ENCODE data around the gene HDAC4.

The HDAC4 gene

DNA sequence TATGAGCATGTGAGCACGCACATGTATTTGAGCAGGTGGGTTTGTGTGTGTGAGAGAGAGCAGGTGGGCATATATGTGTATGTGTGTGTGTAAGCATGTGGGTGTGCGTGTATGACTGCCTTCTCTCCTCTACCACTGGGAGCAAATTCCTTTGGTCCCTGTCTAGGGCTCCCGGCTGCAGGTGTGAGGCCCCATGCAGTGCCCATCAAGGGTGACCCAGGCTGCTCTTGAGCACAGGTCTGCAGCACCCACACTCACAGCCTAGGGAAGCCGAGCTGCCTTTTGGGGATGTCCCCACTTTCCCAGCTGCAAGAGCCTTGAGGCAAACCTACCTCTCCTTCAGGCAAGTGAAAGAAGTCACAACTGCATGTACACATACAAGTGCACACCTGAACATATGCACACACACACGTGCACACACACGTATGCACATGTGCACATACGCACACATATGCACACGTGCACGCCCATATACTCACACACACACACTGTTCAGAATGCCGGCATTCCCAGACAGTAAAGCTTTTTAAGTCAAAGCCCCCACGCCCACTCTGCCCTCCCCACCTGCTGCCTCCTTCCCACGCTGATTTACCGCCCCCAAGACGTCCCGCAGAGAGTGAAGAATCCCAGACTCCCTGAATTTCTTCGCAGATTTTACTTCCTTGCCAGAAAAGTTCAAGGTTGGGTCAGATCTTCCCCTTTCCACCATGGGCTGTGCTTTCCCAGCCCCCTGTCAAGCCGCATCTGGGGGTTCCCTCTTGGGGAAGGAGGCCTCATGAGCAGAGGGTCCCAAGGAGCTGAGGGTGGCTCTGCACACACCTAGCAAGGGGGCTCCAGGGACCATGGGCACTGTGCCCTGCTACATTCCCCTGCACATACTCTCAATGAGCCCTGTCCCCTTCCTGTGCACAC lies 382.3 kb downstream of the HDAC4 start:
- in situ Hi-C loops (cut with MboI; ENCODE audit: low pct_unique_long_range_greater_than_20kb, low sequenced_read_pairs) = no loop called here
- DNase-seq = no peak

GRCh38 chr2:239017491-239018098 lies 383.2 kb downstream of the HDAC4 start:
- no peak for DNase-seq
- in situ Hi-C loops (cut with MboI; ENCODE audit: low pct_unique_long_range_greater_than_20kb, low sequenced_read_pairs) = no loop called here

GRCh38 chr2:239015901-239016675 lies 384.7 kb downstream of the HDAC4 start:
- in situ Hi-C loops (cut with MboI; ENCODE audit: low pct_unique_long_range_greater_than_20kb, low sequenced_read_pairs) = no loop called here
- DNase-seq = no peak

GRCh38 chr2:239015218-239015900 lies 385.5 kb downstream of the HDAC4 start:
- in situ Hi-C loops (cut with MboI; ENCODE audit: low pct_unique_long_range_greater_than_20kb, low sequenced_read_pairs) = no loop called here
- DNase-seq = no peak

GRCh38 chr2:239014458-239015217 lies 386.2 kb downstream of the HDAC4 start:
- in situ Hi-C loops (cut with MboI; ENCODE audit: low pct_unique_long_range_greater_than_20kb, low sequenced_read_pairs) = no loop called here

DNA sequence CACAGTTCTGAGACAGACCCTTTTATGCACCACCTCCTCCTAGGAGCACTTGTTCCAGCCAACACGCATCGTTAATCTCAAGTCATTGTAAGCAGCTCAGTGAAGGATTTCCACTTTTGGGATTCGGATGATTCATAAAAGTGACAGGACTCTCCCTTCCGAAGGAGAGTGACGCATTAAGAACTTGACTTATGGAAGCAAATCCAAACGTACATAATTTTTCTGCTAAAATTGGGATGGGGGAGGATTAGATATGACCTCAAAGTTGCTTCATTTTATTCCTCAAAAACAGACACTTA lies 387.2 kb downstream of the HDAC4 start:
- in situ Hi-C loops (cut with MboI; ENCODE audit: low pct_unique_long_range_greater_than_20kb, low sequenced_read_pairs) = no loop called here
- no peak for DNase-seq

More at GRCh38 chr2:239014458-239015217, 386.2 kb downstream of the HDAC4 start:
- DNase-seq = no peak

- DNase-seq = no peak
- in situ Hi-C loops (cut with MboI; ENCODE audit: low pct_unique_long_range_greater_than_20kb, low sequenced_read_pairs) = no loop called here
Observed at GRCh38 chr2:239012936-239013677, 387.7 kb downstream of the HDAC4 start.

DNA sequence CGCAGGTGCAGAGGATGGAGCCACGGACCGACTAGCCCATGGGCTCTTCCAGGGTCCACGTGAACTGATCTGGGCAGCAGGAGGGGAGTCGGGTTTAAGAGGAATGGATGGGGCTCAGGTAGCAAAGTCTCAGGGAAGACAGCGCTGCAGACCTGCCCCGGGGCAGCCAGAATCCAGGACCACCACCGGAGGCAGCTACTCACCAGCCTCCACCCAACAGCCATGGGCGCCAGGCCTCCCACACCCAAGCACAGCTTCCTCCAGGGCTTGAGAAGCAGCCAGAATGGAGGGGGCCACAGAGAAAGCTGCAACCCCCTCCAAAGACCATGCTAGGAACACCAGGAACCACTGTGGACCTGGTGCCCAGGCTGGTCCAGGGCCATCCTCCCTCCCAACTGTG lies 388.6 kb downstream of the HDAC4 start:
- DNase-seq = no peak
- in situ Hi-C loops (cut with MboI; ENCODE audit: low pct_unique_long_range_greater_than_20kb, low sequenced_read_pairs) = no loop called here

GRCh38 chr2:239009589-239009961 lies 391.2 kb downstream of the HDAC4 start:
- in situ Hi-C loops (cut with MboI; ENCODE audit: low pct_unique_long_range_greater_than_20kb, low sequenced_read_pairs) = no loop called here
- no peak for DNase-seq

GRCh38 chr2:239008677-239009588 lies 391.9 kb downstream of the HDAC4 start:
- DNase-seq = no peak
- in situ Hi-C loops (cut with MboI; ENCODE audit: low pct_unique_long_range_greater_than_20kb, low sequenced_read_pairs) = no loop called here

DNA sequence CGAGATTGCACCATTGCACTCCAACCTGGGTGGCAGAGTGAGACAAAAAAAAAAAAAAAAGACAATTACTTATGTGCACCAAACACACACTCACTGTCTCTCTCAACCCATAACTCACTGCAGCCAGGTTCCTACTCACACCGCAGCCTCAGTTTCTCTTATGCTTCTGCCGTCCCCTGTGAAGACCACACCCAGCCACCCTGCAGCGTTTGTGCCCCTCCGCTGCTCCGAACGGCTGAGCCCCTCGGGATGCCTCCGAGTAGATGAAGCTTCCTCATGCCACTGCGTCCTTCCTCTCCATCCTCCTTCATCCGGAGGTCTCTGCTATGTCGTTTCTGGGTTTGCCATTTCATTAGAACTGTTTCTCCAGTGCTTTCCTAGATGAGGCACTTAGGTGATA lies 392.8 kb downstream of the HDAC4 start:
- no peak for DNase-seq

GRCh38 chr2:239006622-239007285 lies 394.1 kb downstream of the HDAC4 start:
- in situ Hi-C loops (cut with MboI; ENCODE audit: low pct_unique_long_range_greater_than_20kb, low sequenced_read_pairs) = no loop called here
- DNase-seq = no peak

More for the DNA sequence above, 392.8 kb downstream of the HDAC4 start:
- in situ Hi-C loops (cut with MboI; ENCODE audit: low pct_unique_long_range_greater_than_20kb, low sequenced_read_pairs) = no loop called here

DNA sequence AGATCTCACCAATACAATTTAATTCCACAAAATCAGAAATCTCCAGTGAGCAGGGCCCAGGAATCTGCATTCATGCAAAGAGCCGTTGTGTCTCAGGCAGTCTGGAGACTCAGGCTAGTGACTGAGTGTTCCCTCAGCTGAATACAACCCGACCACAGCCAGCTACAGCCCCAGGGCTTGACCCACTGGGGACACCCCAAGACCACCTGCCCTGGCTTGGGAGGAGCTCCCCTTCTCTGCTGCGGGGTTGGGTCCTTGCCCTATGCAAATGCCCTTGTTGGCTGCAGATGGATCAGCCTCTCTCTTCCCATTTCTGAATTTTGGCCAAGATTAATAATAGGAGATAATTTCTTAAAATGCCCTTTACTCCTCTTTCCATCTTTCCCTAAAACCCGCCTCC lies 395.2 kb downstream of the HDAC4 start:
- in situ Hi-C loops (cut with MboI; ENCODE audit: low pct_unique_long_range_greater_than_20kb, low sequenced_read_pairs) = no loop called here
- no peak for DNase-seq

GRCh38 chr2:239004274-239005015 lies 396.4 kb downstream of the HDAC4 start:
- in situ Hi-C loops (cut with MboI; ENCODE audit: low pct_unique_long_range_greater_than_20kb, low sequenced_read_pairs) = no loop called here
- no peak for DNase-seq

- no peak for DNase-seq
- in situ Hi-C loops (cut with MboI; ENCODE audit: low pct_unique_long_range_greater_than_20kb, low sequenced_read_pairs) = no loop called here
Observed at GRCh38 chr2:239003624-239004273, 397.1 kb downstream of the HDAC4 start.
